ENCODE data around the gene PLBD1. TPM values are rescaled to one million over a fixed set of nuclear protein-coding genes. Genes with fewer than 3 reads are reported as not detected.

Gene PLBD1
- total RNA-seq, 1 experiment from 2014 or later, result 0.30 TPM

DNA sequence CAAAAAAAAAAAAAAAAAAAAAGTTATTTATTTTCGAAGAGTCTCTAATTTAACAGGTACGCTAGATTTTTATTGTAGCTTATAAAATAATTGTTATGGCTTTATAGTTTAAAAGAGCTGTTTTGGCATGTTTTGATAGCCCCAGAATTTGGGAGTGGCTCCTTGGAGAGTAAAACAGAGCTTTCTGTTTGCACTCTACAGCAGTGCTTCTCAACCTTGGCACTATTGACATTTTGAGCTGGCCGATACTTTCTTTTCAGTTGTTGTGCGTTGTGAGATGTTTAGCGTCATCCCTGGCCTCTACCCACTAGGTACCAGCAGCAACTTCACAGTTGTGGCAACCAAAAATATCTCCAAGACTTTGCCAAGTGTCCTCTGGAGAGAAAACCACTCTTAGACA lies 30.6 kb downstream of the PLBD1 start:
- POLR2A ChIA-PET, result no interaction called here
- DNase-seq (ENCODE audit: low read depth, low spot score) (no peak), ATAC-seq (no peak)
- no peak overlapping the region for H2AFZ ChIP-seq (ENCODE audit: low read depth, low read length, poor library complexity, severe bottlenecking)
- H3K27me3 ChIP-seq (ENCODE audit: insufficient read depth, low read length), result no peaks in the 10 kb centered on the region
- TF ChIP-seq JUND (IDR thresholded peaks at IDR 0.05) (no peak), ZBTB33 (IDR thresholded peaks at IDR 0.05; ENCODE audit: extremely low read depth, insufficient replicate concordance, low read length) (no peak), EZH2 (IDR thresholded peaks at IDR 0.05) (no peak), FOSL1 (IDR thresholded peaks at IDR 0.05; ENCODE audit: low read depth) (no peak), POLR2AphosphoS5 (IDR thresholded peaks at IDR 0.05; ENCODE audit: low read depth, low read length) (no peak), TCF7L2 (IDR thresholded peaks at IDR 0.05; ENCODE audit: borderline replicate concordance, extremely low read depth, insufficient read depth, insufficient read length) (no peak), EZH2phosphoT487 (IDR thresholded peaks at IDR 0.05; ENCODE audit: borderline replicate concordance) (no peak), RAD21 (IDR thresholded peaks at IDR 0.05; ENCODE audit: low read depth) (no peak), POLR2A (IDR thresholded peaks at IDR 0.05; ENCODE audit: borderline replicate concordance, extremely low read depth, insufficient read depth, insufficient read length) (no peak), CEBPB (IDR thresholded peaks at IDR 0.05; ENCODE audit: low read depth) (no peak), ZFX (IDR thresholded peaks at IDR 0.05) (no peak), ZNF274 (IDR thresholded peaks at IDR 0.05; ENCODE audit: low read depth, low read length) (no peak), ELF1 (IDR thresholded peaks at IDR 0.05; ENCODE audit: borderline replicate concordance, low read depth) (no peak), YY1 (IDR thresholded peaks at IDR 0.05; ENCODE audit: extremely low read depth, insufficient replicate concordance, low read depth, low read length) (no peak)
- TF ChIP-seq, protein P1, sequence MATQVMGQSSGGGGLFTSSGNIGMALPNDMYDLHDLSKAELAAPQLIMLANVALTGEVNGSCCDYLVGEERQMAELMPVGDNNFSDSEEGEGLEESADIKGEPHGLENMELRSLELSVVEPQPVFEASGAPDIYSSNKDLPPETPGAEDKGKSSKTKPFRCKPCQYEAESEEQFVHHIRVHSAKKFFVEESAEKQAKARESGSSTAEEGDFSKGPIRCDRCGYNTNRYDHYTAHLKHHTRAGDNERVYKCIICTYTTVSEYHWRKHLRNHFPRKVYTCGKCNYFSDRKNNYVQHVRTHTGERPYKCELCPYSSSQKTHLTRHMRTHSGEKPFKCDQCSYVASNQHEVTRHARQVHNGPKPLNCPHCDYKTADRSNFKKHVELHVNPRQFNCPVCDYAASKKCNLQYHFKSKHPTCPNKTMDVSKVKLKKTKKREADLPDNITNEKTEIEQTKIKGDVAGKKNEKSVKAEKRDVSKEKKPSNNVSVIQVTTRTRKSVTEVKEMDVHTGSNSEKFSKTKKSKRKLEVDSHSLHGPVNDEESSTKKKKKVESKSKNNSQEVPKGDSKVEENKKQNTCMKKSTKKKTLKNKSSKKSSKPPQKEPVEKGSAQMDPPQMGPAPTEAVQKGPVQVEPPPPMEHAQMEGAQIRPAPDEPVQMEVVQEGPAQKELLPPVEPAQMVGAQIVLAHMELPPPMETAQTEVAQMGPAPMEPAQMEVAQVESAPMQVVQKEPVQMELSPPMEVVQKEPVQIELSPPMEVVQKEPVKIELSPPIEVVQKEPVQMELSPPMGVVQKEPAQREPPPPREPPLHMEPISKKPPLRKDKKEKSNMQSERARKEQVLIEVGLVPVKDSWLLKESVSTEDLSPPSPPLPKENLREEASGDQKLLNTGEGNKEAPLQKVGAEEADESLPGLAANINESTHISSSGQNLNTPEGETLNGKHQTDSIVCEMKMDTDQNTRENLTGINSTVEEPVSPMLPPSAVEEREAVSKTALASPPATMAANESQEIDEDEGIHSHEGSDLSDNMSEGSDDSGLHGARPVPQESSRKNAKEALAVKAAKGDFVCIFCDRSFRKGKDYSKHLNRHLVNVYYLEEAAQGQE (IDR thresholded peaks at IDR 0.05; ENCODE audit: low read depth), result no peak
- TF ChIP-seq, protein P2, sequence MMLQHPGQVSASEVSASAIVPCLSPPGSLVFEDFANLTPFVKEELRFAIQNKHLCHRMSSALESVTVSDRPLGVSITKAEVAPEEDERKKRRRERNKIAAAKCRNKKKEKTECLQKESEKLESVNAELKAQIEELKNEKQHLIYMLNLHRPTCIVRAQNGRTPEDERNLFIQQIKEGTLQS (IDR thresholded peaks at IDR 0.05), result no peak
- TF ChIP-seq, protein P3, sequence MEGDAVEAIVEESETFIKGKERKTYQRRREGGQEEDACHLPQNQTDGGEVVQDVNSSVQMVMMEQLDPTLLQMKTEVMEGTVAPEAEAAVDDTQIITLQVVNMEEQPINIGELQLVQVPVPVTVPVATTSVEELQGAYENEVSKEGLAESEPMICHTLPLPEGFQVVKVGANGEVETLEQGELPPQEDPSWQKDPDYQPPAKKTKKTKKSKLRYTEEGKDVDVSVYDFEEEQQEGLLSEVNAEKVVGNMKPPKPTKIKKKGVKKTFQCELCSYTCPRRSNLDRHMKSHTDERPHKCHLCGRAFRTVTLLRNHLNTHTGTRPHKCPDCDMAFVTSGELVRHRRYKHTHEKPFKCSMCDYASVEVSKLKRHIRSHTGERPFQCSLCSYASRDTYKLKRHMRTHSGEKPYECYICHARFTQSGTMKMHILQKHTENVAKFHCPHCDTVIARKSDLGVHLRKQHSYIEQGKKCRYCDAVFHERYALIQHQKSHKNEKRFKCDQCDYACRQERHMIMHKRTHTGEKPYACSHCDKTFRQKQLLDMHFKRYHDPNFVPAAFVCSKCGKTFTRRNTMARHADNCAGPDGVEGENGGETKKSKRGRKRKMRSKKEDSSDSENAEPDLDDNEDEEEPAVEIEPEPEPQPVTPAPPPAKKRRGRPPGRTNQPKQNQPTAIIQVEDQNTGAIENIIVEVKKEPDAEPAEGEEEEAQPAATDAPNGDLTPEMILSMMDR (IDR thresholded peaks at IDR 0.05 in 2 of 3, conservative IDR thresholded peaks at IDR 0.05 in 1 of 3; ENCODE audit: borderline replicate concordance in 1 of 3, insufficient read depth in 1 of 3, low read depth in 2 of 3, low read length in 2 of 3), result no peak
- TF ChIP-seq, protein P4, sequence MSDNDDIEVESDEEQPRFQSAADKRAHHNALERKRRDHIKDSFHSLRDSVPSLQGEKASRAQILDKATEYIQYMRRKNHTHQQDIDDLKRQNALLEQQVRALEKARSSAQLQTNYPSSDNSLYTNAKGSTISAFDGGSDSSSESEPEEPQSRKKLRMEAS (IDR thresholded peaks at IDR 0.05), result no peak
- H4K20me1 ChIP-seq (ENCODE audit: insufficient read depth), result no peaks in the 10 kb centered on the region
- no peak overlapping the region for H3K9ac ChIP-seq (ENCODE audit: low read length)
- H3K27ac ChIP-seq (ENCODE audit: low read depth, low read length), result no peak overlapping the region
- no peak overlapping the region for H3K4me2 ChIP-seq (ENCODE audit: low read length)
- CTCF ChIA-PET, result no interaction called here
- no peaks in the 10 kb centered on the region for H3K9me3 ChIP-seq (ENCODE audit: control insufficient read depth in 1 of 2, insufficient read depth in 1 of 2, low read depth in 1 of 2, low read length in 2 of 2)
- H3K36me3 ChIP-seq (ENCODE audit: control insufficient read depth in 1 of 2, insufficient read depth in 2 of 2, low read length in 2 of 2), result no peaks in the 10 kb centered on the region
- RAD21 ChIA-PET (ENCODE audit: low non-redundant PET in 1 of 2, low total read pairs in 2 of 2, uncharacterized antibody in 2 of 2, unreplicated experiment in 2 of 2), result no interaction called here
- BruUV-seq (replicated peaks), result no TSS peak
- H3K79me2 ChIP-seq (ENCODE audit: insufficient read depth, low read length), result no peaks in the 10 kb centered on the region
- intact Hi-C loops (cut with micrococcal nuclease), result no loop called here
- no peaks in the 10 kb centered on the region for H3K4me1 ChIP-seq (ENCODE audit: control insufficient read depth in 1 of 2, insufficient read depth in 2 of 2, low read length in 2 of 2)
- no peaks in the 10 kb centered on the region for H3K9me2 ChIP-seq (ENCODE audit: insufficient read depth)
- H3K4me3 ChIP-seq (replicated peaks in 1 of 2; ENCODE audit: low read depth in 1 of 2, low read length in 2 of 2), result no peak overlapping the region
